GM18517 (cell line): Measurements from ENCODE around the gene NUP210.

Experiments
- ATAC-seq: cut with Tn5 transposase; IDR thresholded peaks from one replicate; pipeline ENCODE4 v1.9.1; 2021; ENCODE audit warnings: mild to moderate bottlenecking, moderate library complexity; ENCODE audit not compliant: unreplicated experiment

Gene NUP210

DNA sequence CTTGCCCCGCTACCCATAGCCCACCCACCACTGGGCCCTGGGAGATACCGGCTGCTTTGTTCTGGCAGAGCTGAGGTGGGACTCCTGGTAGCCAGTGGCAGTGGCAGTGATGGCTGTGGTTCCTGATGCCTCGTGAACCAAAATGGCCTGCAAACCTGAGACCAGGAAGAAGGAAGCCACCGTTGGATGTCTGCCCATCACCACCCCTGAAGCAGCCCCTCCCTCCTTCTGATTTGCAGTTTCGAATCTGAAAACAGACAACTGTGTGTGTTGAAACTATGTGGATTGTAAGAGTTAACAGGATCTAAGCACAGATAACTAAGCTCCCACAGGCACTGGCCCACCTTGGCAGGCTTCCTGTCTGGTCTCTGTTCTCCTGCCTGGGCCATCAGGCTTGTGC is 66.6 kb downstream of the NUP210 start:
- ATAC-seq: no peak

DNA sequence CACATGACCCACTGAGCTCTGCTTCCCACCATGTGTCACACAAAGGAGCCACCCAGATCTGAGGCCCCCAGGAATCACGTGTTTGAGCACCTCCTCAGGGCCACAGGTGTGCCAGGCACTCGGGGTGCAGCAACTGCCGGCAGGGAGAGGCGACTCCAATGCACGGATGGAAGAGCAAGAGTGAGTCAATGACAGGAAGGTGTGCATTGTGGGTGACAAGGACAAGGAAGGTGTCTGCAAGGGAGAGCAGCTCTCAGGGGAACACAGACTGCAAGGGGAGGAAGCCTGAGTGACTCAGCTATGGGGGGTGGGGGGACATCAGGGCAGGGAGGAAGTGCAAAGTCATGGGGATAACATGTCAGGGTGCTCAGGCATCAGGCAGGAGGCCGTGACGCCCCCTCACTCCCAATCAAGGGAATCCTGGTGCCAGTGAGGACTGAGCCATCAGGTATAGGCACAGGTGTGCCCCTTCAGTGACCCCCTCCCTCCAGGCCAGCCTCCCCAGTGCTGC is 67.4 kb downstream of the NUP210 start:
- no peak for ATAC-seq

DNA sequence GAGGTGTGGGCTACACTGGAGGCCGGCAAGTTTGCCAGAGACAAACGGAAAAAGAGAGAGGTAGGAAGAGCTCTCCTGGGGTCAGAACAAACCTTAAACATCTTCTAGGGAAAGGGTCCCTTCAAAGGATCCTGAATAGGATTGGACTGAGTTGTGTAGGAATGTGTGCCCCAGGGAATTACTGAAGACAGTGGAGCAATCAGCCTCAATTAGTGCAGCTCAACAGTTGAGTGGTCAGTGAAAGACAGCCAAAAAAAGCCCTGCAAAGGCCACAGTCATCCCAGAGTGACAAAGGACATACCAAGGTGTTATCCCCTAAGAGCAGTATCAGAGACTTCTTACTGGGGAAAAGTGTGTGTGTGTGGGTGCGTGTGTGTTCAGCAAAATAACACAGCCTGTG is 70.3 kb downstream of the NUP210 start:
- ATAC-seq: no peak

DNA sequence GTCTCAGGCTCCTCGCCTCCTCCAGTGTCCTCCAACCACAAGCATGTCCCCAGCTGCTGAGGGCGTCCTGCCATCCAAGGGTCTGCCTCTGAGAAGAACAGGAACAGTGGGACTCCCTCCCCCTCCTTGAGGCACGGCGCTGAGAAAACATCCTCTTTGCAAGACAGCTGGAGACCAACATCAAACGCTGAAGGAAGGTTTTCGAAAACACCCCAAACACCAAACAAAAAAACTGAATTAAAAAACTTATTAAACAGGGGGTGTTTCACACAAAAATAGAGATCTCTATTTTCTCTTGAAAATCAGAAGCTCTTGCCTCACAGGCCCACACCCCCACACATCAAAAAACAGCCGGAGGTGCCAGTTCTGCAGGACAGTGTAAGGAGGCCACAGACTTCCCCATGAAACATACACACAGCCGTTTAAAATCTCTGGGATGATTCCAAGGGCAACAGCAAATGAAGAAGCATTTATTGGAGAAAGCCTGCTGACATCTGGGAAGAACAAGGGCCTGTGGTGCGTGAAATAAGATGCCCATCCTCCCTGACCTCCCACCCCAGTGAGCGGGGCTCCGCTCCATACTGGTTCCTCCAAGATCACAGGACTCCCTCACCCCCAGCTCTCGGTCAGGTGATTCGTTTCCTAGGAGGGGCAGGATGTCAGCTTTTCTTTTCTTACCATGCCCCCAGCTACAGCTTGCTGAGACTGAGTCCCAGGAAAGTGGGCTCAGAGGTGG is 71.3 kb downstream of the NUP210 start:
- no peak for ATAC-seq

DNA sequence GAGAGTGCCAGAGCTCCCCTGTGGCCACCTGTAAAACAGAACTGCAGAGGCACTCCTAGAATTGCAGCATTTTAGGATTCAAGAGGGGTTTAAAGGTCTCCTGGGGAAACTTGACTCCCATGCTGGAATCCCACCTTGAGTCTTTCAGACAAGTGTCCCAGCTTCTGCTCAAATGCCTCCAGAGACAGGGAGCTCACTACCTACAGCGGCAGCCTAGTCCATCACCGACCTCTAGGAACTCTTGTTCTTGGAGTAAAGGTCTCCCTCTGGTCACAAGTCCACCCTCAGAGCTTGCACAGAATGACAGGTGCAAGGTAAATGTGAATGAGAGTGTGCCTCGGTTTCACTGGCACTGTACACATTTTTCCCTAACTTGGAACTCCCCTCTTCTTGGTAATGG is 72.0 kb downstream of the NUP210 start:
- no peak for ATAC-seq

DNA sequence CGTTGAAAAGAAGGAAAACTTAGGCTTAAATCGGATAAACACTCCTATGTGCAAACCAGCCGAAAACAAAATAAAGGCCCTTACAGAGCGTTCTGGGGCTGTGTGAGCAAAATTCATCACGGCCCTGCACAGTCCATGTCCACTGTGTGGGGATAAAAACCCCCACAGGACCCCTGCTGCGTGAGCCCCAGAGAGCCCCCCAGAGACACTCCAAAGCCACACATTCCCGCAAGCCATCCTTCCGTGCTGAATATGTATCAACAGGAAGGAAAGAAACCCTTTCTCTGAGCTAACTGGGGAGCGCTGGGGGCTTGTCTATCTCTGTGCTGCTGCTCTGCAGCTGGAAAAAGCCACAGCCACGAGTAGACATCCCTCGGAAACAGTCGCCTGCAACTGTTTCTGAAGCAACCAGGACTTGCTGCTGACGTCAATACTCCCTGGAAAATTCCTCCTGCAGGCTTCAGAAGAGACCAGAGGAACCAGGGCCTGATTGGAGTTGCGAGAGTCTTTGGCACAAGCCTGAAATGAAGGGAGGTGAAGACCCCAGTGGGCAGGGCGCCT is 72.7 kb downstream of the NUP210 start:
- no peak for ATAC-seq

DNA sequence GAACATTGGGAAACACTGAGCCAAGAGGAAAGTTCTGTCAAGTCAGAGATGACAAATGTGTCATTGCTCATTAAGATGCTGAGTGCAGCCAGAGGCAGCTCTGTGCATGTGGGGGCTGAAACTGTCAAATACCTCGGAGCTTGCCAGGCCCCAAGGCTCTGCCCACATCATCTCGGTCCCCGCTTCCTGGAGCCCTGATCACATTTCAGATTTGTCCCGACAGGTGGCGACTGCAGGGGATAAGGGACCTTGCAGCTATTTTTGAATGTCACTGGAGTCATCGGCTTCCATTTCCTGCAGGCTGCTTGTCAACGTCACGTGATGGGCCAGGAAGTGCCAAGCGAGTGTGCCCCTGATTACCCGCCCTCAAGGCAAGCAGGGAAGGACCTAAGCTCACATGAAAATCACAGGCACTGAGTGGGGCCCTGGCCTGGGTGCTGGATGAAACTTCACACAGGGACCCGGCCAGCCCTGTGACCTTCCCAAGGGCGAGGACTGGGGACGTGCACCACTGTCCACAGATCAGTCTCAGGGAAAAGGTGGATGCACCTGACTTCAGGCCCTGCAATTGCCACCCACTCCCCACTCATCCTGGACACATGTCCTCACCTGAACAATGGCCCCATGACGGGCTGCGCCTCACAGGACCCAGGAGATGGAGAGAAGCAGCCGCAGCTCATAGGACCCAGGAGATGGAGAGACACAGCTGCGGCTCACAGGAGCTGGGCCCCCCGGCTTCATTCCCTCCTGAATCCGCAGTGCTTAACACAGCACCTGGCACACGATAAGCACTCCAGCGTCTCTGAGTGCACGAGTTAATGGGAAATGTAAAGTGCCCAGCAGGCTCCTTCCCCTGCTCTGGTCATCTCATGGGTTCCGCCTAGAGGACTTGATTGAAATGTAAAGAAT is 73.4 kb downstream of the NUP210 start:
- ATAC-seq: no peak

DNA sequence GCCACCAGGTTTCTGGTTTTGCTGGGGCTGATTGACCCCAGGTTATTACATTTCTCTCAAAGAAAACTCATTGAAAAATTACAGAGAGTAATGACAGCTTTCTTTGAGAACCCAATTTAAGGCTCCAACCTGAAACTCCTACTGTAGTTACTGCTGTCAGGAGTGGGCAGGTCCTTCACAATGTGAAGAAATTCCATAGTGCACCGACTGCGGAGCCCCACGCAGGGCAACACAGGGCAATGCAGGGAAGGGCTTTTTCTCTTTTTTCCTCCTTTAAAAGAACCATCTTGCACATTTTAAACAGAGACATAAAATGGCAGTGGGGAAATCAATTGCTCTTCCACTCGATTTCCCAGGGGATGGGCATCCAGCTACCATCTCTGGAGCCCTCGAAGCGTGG is 74.3 kb downstream of the NUP210 start:
- no peak for ATAC-seq

DNA sequence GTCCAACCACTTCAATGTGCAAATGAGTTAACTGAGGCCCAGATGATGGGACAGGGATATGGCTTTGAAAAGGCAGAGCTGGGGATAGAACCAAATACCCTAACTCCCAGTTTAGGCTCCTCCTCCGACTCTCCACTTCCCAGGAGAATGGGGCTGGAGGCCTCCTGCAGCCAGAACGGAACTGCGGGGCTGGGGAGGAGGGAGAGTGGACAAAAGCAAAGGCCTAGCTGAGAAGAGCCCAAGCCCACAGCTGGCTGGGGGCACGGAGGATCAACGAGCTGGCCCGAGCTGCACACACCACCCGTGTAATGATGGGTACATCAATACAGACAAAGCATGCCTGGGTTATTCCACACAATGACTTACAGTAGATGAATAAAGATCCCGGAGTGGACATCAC is 74.8 kb downstream of the NUP210 start:
- ATAC-seq: no peak

DNA sequence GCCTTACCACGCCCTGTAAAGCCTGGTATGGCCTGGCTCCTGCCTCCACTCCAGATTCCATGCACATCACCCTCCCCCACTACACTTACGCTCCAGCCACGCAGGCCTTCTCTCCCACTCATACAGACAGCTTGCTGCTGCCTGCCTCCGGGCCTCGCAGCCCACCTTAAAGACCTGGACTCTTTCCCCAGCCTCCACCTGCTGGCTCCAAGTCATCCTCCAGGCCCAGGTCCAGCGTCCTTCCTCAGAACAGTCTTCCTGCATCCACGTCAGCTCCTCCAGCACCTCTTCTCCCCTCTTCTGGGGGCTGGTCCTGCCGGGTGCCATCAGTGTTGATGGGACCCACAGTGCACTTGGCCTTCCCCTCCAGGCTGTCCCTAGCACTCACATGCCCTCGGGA is 75.5 kb downstream of the NUP210 start:
- ATAC-seq: no peak

DNA sequence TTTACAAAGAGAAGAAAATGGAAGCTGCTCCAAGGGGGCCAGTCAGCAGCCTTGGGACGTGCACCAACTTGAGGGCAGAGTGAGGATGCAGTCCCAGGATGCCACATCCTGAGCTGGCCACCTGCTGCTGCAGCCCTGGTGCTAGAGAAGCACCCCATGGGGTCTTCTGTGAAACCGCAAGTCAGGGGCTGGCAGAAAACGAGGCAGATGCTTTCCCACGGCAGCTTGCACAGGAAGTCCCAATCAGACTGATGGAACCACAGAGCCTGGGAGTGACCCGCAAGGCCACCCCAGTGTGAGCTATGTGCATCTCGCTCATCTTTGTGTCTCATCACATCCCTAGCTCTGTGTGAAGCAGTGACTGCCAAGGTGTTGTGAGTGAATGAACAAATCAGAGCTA is 76.5 kb downstream of the NUP210 start:
- no peak for ATAC-seq

DNA sequence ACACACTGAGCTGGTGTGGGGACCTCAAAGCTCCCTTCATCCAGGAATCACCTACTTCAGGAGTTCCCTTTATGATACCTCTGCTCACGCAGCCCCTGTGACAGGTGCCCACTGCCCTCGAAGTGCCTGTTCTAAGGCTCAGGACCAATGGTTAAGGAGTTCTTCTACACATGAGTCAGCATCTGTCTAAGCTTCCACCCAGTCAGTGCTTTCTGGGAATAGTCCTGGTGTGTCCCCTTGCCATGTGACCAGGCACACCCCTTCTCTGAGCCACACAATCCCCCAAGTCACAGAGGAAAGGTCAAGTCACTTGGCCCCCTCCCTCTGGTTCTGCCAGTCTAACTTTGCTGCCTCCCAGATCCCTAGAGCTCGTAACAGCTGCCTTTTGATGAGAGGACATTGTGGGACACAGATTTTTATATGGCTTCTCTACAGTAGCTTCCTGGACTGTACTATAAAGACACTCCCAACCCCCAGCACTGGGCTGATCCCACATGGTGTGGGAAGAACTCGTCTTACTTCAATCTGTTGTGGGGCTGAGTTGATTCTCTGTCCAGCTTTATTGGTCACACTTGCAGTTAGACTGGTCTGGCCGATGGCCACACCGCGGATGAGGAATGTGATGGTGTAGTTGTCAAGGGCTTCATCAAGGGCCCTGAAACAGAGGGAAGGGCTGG is 78.8 kb downstream of the NUP210 start:
- ATAC-seq: no peak

DNA sequence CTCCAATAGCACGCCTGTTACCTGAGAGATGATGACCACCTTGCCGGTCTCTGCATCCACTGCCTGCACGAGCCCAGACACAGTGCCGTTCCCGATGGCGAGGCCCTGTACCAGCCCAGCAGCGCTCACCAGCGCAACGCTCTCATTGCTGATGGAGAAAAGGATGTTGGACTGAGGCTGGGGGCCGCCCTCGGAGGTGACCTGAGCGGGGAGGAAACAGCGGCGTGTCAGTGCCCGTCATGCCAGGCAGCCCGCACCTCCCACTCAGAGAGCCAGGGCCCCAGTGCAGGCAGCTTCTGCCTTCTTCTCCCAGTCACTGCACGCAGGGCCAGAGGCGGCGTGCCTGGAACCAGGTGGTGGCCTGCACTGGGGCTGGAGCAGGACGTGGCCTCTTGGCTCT is 80.3 kb downstream of the NUP210 start:
- no peak for ATAC-seq

DNA sequence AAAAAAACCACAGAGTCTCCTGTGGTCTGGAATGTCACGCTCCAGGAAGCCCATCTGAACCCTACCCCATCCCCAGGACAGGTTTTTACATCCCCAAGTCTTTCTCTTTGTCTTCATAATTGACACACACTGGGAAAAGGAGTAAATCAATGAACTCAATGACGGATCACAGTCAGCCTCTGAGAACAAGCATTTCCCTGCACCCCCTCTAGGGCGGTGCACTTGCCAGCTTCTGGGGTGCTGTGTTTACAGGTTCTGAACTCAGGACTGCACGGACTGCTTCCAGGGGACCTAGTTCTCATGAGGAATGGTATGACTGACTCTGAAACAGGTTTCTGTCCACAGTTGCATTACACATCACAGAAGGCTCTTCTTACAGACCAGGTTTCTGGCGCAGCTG is 81.1 kb downstream of the NUP210 start:
- no peak for ATAC-seq

DNA sequence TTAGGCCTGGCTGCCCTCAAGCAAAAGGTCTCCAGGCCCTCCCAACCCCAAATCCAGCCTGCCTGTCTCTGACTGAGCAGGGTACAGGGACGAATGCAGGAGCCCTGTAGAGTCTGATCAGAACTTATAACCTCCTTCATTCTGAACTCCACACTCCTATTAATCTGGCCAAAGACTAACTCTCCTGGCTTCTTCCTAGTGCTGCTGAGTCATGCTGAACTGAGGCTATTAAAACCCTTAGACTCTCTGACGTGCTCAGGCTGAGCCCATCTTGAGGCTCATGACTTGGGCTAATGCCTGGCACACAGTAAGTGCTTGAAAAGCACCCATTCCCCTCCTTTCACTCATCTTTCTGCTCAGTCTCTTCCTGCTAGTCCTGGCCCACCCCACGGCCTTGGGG is 81.9 kb downstream of the NUP210 start:
- no peak for ATAC-seq

DNA sequence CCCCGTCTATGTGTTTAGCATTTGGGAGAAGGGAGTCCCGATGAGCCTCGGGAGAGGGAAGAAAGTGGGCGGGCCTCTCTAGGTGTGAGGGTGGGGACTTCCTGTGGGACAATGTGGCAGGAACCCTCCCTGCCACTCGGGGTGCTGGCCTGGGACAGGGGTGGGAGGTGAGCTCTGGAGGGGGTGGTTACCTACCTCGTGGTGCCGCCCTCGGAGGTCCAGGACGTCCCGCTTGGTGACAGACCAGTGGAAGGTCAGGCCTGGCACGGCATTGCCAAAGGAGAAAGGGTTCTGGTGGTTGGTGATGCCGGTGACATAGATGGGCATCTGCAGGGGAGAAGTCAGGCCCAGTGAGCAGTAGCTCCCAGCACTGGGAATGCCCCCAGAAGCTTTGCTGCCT is 83.5 kb downstream of the NUP210 start:
- no peak for ATAC-seq

DNA sequence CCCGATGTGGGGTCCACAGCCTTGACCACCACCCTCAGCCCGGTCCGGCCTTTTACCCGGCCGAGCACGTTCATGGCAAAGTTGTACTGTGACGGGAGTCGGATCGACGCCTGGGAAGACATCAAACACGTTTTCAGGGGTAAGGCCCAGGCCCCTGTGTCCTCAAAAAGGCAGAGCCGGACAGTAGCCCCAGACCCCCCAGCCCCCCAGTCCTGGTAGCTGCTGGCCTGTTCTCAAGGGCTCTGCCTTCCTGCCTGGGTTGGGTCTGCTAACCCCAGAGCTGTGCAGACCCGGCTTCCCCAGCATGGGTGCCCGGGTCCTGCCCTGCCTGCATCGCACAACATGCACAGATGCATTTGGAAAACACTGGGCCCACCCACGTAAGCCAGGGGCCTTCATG is 84.6 kb downstream of the NUP210 start:
- ATAC-seq: no peak

DNA sequence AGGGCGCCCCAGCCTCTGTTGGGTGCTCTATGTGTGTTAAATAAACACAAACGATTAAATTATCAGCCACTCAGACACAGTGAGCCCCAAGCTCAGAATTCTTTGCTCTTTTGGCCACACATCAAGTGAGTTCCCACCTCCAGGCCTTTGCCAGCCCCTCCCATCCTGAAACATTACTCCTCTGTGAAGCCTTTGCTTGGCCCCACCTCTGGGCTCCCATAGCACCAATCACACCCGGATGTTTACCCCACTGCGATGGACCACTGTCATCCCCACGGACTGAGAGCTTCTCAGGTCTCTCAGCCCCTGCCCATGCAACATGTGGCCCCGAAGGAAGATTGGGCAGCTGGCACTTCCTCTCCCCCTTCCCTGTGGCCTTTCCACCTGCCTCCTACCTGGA is 85.1 kb downstream of the NUP210 start:
- ATAC-seq: no peak

DNA sequence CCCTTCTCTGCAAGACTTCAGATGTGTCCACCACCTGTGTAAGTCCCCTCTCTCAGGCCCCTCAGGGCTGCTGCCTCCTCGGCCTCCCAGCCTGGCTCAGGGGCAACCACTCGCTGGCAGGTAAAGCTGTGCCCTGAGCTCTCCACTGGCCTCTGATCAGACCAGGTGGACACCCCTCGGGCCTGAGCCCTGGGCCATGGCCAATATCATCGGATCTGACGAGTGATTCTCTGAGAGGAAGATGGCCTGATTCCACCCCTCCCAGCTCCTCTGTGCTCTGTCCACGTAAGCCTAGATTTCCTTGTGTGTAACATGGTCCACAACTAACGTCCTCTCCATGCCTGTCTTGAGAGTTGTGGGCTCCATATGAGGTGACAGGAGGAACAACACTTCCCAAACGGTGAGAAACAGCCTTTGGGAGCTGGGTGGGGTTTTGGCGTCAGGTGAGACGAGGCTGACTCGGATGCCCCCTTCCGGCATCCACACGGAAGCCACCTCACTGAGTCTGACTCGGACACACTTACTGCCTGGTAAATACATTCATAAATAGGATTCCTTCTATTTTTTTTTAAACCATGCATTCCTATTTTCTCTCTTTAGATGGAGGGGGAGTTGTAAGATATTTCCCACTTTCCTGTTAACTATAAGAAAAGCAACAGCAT is 86.8 kb downstream of the NUP210 start:
- no peak for ATAC-seq

DNA sequence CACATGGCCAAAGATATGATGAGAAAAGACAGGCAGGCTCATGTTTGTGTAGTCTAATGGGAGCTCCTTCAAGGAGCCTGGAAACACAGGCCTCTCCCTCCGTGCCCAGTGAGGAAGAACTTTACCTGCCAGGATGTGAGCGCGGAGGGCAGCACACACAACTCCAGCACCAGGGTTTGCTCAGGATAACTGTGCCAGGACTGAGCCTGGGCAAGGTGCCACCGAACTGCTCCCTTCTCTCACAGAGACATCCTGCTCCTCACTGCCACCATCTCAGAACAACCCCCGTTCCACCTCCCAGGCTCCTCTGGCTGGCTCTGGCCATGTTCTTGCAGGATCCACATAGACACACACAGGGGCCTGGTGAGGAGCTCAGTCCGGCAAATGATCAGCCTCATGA is 87.4 kb downstream of the NUP210 start:
- ATAC-seq: no peak

DNA sequence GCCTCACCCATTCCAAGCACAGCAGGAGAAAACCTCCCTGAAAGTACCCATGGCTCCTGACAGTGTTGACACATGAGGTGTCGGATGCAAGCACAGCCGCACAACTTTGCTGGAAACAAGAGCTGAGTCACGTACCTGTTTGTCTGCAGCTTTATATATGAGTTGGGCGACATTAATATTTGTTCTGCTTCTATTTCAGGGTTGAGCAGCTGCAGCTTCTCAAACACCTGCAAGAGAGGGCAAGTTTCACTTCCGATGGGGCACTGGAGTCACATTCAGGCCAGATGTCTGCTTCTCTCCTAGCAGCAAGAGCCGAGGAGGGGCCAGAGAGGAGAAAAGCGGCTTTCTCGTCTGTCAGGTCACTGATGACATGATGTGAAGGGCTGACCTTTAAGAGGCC is 88.0 kb downstream of the NUP210 start:
- ATAC-seq: peak; percentile 96
